IPS-11a (cell line): ENCODE measurements around the gene OSBPL1A.

ENCODE experiments used
- H3K4me3 ChIP-seq: one replicate; pipeline ENCODE4 v1.5.1; 2013; ENCODE audit warnings: low read depth, low read length, control low read depth

The OSBPL1A gene

DNA sequence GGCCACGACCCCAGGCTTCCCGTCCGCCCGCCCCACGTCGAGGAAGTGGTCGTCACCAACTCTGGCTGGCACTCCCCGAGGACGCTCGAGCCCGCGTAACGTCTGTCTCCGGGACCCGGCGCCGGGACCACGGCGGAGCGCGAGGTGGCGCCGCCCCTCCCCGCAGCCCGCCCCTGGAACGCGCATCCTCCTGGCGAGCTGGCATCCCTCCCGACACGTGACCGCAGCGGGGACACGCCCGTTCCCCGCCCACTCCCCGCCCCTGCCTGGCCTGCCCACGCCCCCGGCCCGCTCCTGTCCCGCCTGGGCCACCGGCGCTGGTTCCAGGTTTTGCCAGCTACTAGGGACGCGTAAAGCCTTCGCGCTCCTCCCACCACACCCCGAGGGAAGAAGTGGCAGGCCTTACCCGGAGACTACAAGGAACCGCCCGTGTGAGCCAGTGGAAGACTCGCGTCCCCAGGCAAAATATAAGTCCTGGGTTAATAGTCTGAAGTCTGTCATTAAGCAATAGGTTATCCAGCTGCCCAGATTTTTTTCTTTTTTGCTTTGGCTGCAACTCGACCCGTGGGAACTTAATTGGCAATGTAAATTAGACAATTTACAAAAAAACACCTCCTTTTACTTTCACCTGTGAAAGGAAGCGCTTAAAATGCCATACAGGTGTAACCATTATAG is at the start of gene OSBPL1A:
Gene OSBPL1A, minus strand, starts transcription at position 131 of the 675 bp plus-strand sequence. CDS start 20,291 bp downstream, outside the sequence.
- peak within 1 kb of the TSS; percentile 67 for H3K4me3 ChIP-seq

DNA sequence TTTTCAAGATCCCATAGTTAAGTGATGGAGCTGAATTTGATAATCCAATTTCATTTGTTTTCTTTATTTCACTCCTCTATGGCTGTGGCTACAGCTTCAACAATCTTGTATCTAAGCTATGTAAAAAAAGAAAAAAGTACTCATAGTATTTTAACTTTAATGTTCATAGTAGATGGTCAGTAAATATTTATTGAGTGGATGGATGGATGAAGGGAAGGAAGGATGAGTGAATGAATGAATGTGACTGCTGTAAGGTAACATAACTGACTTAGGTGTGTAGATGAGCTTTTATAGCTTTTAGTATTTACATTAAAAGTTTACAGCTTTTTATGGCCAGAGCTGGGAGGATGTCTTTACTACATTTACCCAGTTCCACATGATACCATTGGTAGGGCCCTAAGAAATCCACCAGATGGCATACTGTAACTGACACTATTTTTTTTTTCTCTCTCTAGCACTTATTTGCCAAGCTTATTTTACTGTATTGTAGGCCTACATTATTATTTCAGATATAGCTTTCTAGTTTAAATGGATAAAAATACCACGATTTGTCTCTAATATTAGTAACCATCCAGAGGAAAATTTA is 49.4 kb upstream of the OSBPL1A start:
- H3K4me3 ChIP-seq = no peak overlapping the region

DNA sequence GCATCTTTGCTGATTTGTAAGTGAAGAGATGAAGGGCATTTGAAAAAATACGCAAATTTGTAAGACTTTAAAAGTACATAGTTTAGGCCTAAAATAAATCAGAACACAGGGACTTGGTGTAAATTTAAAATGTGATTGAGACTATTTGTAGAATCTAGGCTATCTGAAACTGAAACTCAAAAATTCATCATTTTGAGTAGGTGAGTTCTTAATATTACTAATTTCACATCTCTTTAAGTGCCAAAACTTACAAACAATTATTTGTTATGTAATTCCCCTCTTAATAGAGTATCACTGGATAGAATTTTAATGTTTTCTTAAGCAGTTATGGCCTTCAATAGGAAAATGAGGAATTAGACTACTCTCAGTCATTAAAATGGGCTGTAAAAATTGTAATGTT is 48.8 kb upstream of the OSBPL1A start:
- H3K4me3 ChIP-seq = no peak overlapping the region

DNA sequence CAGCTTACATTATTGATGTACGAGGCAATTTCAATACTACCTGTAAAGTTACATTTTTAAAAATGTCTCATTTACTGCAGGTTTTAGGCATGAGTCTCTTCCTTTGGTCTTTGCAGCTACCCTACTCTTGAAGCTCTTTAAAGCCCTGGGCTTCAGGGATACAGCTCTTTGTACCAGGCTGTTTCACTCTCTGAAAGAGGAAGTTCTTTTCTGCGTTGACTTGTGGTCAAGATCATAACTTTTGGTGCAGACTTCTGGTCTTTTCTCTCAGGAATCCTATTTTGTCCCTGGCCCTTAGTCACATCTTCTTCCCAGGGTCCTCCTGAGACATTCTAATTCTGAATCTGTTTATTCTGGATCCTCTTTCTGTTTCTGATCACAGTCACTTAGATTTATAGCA is 46.2 kb upstream of the OSBPL1A start:
- no peak overlapping the region for H3K4me3 ChIP-seq

DNA sequence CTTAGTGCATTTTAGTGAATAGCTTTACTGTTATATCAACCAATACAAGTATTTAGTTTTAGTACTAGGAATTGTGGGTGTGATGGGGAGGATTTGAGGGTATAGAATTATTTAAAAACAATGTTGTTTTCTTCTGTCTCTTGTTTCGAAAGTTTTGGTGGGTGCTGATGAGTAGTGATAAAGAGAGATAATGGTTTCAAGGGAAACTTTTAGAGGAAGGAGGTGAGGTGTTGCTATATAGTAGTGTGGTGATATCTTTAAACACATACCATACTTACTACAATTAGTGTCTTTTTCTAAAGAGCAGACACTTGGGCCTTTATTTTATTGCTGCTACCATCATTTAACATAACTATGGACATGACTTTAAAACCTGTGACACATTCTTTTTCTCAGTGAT is 39.3 kb upstream of the OSBPL1A start:
- no peak overlapping the region for H3K4me3 ChIP-seq

DNA sequence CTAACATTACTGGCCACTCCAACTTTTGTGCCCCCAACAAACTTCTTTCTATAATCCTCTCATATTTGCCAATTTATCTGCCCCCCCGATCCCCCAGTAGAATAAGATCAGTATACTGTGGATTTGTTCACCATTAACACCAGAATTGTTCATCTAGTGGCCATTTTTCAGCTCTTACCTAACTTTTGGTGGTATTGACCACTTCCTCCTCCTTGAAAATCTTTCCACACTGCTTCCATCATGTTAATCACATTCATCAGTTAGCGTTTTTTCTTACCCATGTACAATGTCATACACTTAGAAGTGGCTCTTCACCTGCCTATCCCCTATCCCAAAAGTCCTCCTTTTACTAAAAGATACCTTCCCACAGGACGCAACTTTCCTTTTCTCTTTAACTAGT is 35.0 kb upstream of the OSBPL1A start:
- H3K4me3 ChIP-seq = no peak overlapping the region

DNA sequence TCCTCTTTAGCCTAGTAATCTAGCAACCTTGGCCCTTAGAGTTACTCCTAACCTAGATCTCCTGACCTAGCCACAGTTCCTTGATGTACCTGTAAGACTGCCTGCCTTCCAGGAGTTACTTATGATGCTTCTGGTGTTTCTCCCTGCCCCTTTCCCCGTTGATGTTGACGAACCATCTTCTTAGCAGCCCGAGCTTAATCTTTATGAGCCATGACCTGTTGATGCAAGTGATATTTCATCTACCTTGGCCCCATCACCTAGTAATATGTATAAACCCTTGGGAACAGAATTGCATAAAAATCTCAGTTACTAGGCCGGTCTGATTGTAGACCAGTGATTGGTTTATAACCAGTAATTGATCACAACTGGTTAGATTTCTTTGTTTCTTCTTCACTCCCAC is 31.6 kb upstream of the OSBPL1A start:
- no peak overlapping the region for H3K4me3 ChIP-seq

DNA sequence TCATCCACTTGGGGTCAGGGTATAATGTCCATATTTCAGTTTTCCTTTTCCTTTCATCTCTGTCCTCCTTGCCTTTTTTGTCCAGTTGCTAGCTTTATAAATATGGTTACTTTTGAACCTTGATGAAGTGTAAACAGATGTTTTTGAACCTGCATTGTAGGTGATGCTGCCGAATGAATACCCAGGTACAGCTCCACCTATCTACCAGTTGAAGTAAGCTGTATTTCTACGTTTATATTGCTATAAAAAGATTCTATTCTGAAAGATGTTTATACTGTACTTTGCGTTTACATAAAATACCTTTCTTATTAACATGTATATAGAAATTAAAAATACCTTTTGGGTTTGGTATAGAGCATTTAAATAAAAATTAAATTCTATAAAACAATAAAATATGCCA is 31.1 kb upstream of the OSBPL1A start:
- no peak overlapping the region for H3K4me3 ChIP-seq

DNA sequence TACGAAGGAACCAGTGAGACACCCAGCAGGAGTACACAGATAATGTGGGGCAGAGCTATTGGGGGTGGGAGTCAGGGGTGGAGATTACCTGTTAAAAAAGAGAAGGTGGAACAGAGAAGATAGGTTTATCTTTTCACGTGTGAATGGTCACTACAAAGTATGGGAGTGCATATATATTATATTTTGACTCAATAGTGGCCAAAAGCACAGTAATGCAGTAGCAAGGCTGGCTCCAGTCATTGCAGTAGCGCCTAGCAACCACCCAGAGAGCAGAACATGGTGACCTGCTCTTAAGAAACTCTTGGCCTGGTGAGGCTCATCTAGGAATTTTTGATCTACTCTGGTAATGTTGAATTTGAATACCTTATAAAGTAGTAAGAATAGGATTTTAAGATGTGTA is 29.9 kb upstream of the OSBPL1A start:
- peak overlapping the region; percentile 82 for H3K4me3 ChIP-seq

DNA sequence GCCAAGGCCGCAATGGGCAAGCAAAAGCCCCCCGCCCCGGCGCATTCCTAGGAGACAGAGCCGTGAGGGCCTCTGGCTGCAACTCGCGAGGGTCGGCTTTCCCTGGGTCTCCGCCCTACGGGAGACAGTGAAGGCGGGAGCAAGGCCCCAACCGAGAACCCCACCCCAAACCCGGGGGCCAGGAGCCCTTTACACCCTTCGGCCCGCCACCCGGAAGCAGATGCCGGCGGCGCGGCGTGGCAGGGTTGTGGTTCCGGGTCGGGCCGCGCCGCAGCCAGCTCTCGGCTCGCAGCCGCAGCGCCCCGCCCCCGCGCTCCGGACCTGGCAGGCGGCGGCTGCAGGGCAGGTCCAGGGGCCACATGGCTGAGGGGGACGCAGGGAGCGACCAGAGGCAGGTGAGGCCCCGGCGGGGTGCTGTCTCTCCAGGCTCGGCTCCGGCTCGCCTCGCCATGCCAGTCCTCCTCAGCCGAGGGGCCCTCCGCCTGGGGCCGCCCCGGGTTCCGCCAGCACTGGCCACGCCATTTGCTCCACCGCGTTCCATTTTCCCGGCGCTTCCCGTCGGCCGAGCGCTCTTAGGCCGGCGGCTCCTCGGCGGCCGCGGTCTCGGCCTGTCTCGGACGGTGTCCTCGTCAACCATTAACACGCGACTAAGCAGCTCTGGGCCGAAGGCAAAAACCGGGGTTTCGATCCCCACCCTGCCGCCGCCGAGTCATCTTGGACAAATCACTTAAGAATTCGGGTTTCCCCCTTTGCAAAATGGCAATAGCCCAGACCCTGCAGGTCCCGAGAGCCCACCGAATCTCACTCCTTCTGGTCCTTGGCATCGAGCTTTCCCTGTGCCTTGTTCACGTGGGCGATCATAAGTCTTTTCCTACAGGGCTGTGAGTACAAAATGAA is 29.0 kb upstream of the OSBPL1A start, which contains the start of gene IMPACT:
Gene IMPACT, plus strand, starts transcription at position 273 of the 897 bp plus-strand sequence. Its CDS starts 87 bp downstream, at position 360.
- H3K4me3 ChIP-seq = peak within 1 kb of the TSS; percentile 82

DNA sequence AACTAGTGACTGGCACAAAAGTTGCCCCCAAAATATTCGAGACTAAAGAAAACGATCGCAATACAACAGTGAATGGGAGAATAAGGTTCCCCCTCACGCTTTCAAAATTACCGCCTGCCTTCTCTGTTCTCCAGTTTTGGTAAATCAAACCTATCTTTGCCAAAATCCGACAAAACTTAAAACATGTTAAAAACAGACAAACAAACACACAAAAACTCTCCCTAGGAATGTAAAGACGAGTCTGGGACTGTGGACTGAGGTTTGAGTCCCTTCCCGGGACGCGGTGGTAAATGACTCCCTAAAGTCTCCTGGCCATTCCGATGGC is 28.4 kb upstream of the OSBPL1A start:
- H3K4me3 ChIP-seq = peak overlapping the region; percentile 82

DNA sequence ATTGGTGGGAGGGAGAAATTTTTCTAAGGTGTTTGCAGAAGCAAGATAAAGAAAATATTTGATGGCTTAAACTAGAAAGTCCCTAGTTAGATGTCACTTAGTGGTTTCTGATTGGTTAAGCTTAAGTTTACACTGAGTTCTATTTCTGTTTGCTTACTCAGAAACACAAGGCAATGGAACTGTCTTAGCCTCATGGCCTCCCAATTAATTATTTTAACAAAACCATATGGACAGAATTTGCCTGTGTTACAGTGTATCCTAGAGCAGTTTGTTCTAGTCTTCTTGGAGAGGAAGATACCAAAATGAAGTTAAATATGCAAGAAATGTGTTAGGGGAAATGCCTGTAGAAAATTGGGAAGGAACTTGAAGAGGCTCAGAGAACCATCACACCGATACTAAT is 24.2 kb upstream of the OSBPL1A start:
- H3K4me3 ChIP-seq = no peak overlapping the region

DNA sequence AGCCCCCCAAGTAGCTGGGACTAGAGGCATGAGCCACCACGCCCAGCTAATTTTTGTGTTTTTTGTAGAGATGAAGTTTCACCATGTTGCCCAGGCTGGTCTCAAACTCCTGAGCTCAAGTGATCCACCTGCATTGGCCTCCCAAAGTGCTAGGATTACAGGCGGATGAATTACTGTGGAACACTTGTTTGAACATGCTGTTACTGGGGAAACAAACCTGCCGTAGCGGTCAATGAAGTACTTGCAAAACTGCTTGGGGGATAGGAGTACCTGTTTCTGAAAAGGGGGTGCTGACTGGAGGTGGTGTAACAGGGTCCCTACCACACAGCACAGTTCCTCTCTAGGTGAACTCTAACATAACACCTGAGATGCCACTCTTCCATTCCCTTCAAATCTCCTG is 22.9 kb upstream of the OSBPL1A start:
- no peak overlapping the region for H3K4me3 ChIP-seq

DNA sequence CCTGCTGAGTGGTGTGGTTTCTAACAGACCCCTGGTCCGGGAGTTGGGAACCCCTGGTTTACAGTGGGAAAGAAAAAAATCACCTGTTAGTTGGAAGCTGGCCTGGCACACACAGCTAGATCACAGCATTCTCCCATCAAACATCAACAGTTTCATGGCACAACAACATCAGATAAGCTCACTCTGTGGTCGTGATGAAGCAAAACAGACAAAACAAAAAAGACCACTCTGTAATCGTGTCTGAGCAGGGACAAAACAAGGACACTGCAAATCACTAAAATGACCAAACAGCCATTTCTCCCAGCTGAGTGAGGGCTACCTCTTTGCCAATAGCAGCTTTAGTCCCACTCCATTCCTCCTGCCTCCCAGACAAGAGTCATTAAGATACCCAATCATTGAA is 19.9 kb upstream of the OSBPL1A start:
- H3K4me3 ChIP-seq = no peak overlapping the region

DNA sequence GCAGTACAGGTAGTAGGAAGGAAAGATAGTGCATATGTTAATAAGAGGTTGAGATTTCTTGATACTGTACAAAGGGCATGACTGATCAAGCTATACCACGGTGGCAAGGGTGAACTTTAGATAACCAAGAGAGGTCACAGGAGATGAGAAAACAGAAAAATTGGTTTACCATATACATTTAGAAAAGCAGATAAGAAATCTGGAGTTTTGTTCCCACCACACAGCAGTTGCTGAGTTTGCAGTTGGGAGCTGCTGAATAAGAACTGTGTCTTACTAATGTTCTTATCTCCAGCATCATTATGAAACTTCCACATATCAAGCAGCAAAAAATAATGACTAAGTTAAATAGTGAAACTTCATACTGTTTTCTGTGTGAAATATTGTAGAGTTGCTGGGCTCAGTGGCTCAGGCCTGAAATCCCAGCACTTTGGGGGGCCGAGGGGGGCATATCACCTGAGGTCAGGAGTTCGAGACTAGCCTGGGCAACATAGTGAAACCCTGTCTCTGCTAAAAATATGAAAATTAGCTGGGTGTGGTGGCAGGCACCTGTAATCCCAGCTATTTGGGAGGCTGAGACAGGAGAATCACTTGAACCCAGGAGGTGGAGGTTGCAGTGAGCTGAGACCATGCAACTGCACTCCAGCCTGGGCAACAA is 16.9 kb upstream of the OSBPL1A start:
- H3K4me3 ChIP-seq = no peak overlapping the region

DNA sequence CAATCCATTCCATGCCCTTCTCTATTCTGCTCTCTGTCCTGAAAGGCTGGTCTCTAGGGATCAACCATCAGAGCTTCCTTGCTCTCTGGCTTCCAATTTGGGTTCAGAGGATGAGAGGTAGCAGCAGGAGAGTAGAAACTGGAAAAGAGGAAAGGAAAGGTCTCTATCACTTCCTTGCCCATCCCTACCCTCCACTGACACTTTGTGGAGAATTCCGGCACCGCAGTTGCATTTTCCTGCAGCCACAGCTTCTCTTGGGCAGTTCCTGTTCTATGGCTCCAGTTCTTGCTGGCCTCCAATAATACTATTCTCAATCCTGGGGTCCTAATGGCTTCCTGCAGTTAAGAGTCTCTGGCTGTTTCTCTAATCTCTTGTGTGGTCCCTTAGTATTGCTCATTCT is 15.5 kb upstream of the OSBPL1A start:
- no peak overlapping the region for H3K4me3 ChIP-seq

DNA sequence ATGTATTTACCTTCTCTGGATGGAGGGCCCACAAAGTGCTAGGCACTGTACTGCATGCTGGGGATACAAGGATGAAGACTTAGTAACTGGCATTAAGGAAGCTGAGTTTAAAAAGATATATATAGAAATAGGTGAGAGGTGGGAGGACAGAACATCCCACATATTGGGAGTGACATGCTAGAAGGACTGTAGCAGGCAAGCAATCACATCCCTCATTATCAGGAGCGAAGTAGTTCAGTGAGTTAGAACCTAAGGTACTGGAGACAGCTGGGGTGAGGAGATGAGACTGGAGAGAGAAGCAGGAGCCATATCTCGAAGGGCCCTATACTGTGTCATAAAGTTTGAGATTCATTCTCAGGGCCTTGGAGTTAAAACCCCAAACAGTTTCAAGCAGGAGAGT is 10.9 kb upstream of the OSBPL1A start:
- H3K4me3 ChIP-seq = no peak overlapping the region

DNA sequence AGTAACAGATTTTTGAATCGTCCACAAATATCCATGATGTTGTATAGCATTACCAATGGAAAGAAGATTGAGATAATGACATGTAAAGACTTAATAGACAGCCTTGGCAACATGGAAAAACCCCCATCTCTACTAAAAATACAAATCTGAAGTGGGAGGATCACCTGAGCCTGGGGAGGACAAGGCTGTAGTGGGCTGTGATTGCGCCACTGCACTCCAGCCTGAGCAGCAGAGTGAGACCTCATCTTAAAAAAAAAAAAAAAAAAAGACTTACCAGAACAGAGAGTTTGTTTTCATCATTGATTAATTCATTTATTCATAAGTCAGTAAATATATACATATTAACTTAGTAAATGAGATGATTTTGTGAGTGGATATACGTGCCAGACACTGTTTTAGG is 7.0 kb upstream of the OSBPL1A start:
- no peak overlapping the region for H3K4me3 ChIP-seq

DNA sequence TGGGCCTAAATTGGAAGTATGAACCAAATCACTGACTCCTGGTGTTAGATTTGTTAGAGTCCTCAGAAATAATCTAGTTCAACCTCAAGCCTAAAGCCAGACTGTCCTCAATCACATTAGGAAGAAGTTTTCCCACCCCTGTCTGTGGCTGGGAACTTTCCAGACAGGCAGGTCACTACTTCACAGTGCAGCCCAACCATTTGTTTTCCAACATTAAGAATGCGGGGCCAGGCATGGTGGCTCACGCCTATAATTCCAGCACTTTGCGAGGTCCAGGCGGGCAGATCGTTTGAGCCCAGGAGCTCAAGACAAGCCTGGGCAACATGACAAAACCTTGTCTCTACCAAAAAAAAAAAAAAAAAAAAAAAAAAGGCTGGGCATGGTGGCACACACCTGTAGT is 5.5 kb upstream of the OSBPL1A start:
- no peak overlapping the region for H3K4me3 ChIP-seq

DNA sequence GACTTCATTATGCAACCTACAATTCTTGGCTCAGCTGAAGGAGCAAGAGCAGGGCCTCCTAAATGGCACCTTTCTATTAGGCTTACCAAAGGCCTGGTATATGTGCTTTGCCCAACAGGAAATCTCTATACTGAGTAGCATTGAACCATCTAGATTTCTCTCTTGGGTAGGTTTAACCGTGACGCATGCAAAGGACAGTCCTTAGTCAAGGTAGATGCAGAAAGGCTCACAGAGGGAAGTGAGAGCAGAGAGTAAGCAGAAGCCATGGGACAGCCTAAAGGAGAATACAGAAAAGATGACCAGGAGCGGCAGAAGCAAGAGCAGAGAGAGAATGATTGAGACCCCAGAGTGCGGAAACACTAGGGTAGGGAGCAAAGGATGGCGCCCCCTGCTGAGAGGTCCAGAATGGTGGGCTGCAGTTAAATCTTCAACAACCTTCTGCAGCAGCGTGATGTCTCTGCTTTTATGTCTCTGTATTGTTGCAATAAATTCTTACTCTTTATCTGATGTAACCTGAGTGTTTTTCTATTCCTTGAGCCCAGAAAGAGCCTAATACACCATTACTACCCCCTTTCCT is 4.7 kb upstream of the OSBPL1A start:
- no peak overlapping the region for H3K4me3 ChIP-seq

DNA sequence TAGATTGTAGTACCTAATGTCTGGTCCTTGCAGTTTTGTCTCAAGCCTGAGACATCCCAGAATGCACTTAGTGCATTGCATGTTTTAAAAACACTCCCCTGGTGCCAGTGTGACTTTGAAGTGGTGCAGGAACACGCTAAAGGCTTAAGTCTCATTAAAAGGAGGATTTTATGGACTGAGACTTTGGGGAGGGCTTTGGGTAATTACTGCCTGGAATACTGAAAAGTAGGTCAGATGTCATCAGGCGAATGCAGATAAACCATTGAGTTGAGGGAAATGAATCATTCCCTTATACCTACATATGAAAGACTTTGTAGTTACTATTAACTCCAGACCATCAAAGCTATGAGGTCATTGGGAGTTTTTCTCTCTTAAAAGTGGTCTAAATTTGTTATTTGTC is 3.0 kb upstream of the OSBPL1A start:
- no peak overlapping the region for H3K4me3 ChIP-seq
